ENCODE results near the gene PNO1.
A peak's percentile ranks its signal among the peaks of the same experiment; 100 is the strongest.
"Not testable (repeated sequence)": the region's sequence is repeated elsewhere in the genome, so short reads cannot be mapped to it uniquely, and the experiment has no call there.

The PNO1 gene

GRCh38 chr2:68157402-68158133 is at the start of gene PNO1:
TSS of gene PNO1 (plus strand) at chr2:68157888. CDS start at chr2:68157935, 47 bp downstream.
- peak within 1 kb of the TSS; percentile 99 to 100 for H3K4me3 Mint-ChIP-seq
- H3K4me1 Mint-ChIP-seq, result peaks cover 60% of the 10 kb centered on the region
- H3K27ac Mint-ChIP-seq, result peak within 1 kb of the TSS; percentile 100
- ATAC-seq, result peak; percentile 96
- peak; percentile 96 for DNase-seq
- no peaks in the 10 kb centered on the region for H3K9me3 Mint-ChIP-seq
- no peaks in the 10 kb centered on the region for H3K27me3 Mint-ChIP-seq

GRCh38 chr2:68108120-68108519 is 49.6 kb upstream of the PNO1 start:
- Mint-ChIP-seq H3K4me1 (no peaks in the 10 kb centered on the region), H3K9me3 (peaks cover 13 to 15% of the 10 kb centered on the region in 2 donors), H3K27ac (no peak overlapping the region), H3K4me3 (no peak overlapping the region), H3K27me3 (no peaks in the 10 kb centered on the region)
- no peak for DNase-seq
- ATAC-seq, result no peak

- no peak for ATAC-seq
- no peak for DNase-seq
- H3K27me3 Mint-ChIP-seq, result no peaks in the 10 kb centered on the region
- peaks cover 13 to 15% of the 10 kb centered on the region in 2 donors for H3K9me3 Mint-ChIP-seq
- no peak overlapping the region for H3K27ac Mint-ChIP-seq
- no peaks in the 10 kb centered on the region for H3K4me1 Mint-ChIP-seq
- H3K4me3 Mint-ChIP-seq, result no peak overlapping the region
These were observed 47.6 kb upstream of the PNO1 start for GRCh38 chr2:68110102-68110501.

DNA sequence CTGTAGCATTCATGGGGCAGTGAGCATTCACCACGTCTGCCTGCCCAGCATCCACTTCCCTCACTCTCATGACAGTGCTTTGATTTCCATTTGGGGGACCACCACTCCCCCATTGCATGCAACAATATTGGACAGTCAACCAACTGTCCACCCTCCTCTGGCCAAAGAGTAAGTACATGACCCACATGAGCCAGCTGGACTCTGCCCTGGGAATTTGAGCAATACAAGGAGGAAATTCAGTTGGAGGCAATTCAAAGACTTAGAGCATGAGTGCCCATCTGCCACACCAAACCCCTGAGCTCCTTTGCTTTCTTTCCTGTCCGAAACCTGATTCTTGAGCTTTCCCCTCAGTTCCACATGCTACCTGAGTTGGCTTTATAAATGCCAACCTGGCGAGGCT is 41.7 kb upstream of the PNO1 start:
- Mint-ChIP-seq H3K27ac (no peak overlapping the region), H3K4me1 (no peaks in the 10 kb centered on the region), H3K27me3 (no peaks in the 10 kb centered on the region), H3K9me3 (no peaks in the 10 kb centered on the region), H3K4me3 (no peak overlapping the region)
- ATAC-seq (no peak), DNase-seq (no peak)

DNA sequence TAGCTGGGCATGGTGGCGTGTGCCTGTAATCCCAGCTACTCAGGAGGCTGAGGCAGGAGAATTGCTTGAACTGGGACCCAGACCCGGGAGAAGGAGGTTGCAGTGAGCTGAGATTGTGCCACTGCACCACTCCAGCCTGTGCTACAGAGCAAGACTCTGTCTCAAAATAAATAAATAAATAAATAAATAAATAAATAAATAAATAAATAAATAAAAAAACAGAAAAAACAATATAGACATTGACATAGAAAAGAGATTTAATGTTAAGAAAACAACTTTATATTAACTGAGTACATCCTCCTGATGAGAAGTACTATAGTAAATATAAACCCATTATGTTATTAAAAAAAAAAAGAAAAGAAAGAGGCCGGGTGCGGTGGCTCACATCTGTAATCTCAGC is 39.8 kb upstream of the PNO1 start:
- not testable (repeated sequence) for ATAC-seq, DNase-seq, H3K4me1 Mint-ChIP-seq, H3K27me3 Mint-ChIP-seq, H3K27ac Mint-ChIP-seq, H3K4me3 Mint-ChIP-seq, H3K9me3 Mint-ChIP-seq

DNA sequence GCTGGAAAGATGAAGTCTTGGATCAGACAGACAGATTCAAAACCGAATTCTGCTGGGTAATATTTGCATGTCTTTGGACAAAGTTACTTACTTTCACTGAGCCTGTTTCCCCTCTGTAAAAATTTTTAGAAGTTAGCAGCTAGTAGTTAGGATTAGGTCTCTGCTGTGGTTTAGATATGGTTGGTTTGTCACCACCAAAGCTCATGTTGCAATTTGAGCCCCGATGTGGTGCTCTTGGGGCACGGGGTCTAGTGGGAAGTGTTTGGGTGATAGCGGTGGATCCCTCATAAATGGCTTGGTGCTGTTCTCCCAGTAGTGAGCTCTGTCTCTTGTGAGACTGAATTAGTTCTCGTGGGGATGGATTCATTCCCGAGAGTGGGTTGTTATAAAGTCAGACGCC is 38.9 kb upstream of the PNO1 start:
- ATAC-seq (no peak), DNase-seq (no peak)
- Mint-ChIP-seq H3K27me3 (no peaks in the 10 kb centered on the region), H3K9me3 (no peaks in the 10 kb centered on the region), H3K27ac (peak overlapping the region; percentile 46 to 53), H3K4me1 (no peaks in the 10 kb centered on the region), H3K4me3 (no peak overlapping the region)

- H3K9me3 Mint-ChIP-seq, result no peaks in the 10 kb centered on the region
- no peak for ATAC-seq
- DNase-seq, result no peak
- H3K4me3 Mint-ChIP-seq, result no peak overlapping the region
- no peaks in the 10 kb centered on the region for H3K4me1 Mint-ChIP-seq
- no peak overlapping the region for H3K27ac Mint-ChIP-seq
- H3K27me3 Mint-ChIP-seq, result no peaks in the 10 kb centered on the region
These were observed 38.2 kb upstream of the PNO1 start for GRCh38 chr2:68119504-68119903.

DNA sequence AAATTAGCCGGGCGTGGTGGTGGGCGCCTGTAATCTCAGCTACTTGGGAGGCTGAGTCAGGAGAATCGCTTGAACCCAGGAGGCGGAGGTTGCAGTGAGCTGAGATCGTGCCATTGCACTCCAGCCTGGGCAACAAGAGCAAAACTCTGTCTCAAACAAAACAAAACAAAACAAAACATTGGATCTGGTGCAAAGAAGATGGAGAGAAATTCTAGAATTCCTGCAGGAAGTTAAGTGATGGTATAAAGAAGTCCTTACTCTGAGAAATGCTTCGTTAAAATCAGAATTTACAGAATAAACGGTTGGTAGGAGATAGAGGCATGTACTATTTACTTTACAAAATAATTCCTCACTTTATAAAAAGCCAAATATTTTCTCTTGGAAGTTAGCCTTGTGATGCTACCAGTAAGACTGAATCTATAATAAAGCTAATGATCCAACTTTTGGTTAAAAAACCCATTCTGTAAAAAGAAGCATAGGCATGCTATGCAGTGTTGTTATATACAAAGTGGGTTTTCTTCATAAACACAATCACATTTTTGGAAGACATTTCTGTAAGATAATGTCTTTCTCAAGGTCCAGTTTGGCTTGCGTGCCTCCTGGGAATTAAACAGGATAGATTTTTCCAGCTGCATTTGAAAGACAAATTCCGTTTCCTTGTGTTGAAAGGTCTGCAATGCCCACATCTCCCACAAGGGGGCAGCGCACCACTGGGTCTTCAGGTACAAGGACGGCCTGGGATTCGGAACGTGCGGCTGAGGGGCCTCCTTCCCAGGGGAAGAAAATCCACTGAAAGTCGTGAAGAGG is 35.6 kb upstream of the PNO1 start:
- Mint-ChIP-seq H3K9me3 (no peaks in the 10 kb centered on the region), H3K4me1 (no peaks in the 10 kb centered on the region), H3K4me3 (no peak overlapping the region), H3K27me3 (no peaks in the 10 kb centered on the region), H3K27ac (no peak overlapping the region)
- no peak for ATAC-seq
- DNase-seq, result peak; percentile 50 to 57

DNA sequence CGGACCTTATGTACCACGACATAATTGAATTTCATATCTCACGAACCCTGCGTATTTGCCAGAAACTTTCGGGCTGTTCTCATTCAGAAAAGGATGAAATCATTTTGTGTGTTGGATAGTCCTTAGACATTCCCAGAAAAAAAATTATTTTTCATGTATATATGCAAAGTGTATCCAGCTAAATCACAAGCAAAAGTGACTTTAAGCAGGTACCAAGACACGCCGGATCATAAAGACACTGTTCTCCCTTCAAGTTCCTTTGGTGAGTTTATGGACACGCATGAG is 35.1 kb upstream of the PNO1 start:
- Mint-ChIP-seq H3K4me3 (no peak overlapping the region), H3K27ac (no peak overlapping the region)

GRCh38 chr2:68124321-68124720 is 33.4 kb upstream of the PNO1 start:
- H3K27ac Mint-ChIP-seq, result no peak overlapping the region
- ATAC-seq, result no peak
- H3K9me3 Mint-ChIP-seq, result no peaks in the 10 kb centered on the region
- no peak overlapping the region for H3K4me3 Mint-ChIP-seq
- no peaks in the 10 kb centered on the region for H3K4me1 Mint-ChIP-seq
- no peaks in the 10 kb centered on the region for H3K27me3 Mint-ChIP-seq
- DNase-seq, result no peak

More for the DNA sequence above, 35.1 kb upstream of the PNO1 start:
- ATAC-seq, result no peak
- Mint-ChIP-seq H3K27me3 (no peaks in the 10 kb centered on the region), H3K9me3 (no peaks in the 10 kb centered on the region), H3K4me1 (no peaks in the 10 kb centered on the region)
- no peak for DNase-seq

DNA sequence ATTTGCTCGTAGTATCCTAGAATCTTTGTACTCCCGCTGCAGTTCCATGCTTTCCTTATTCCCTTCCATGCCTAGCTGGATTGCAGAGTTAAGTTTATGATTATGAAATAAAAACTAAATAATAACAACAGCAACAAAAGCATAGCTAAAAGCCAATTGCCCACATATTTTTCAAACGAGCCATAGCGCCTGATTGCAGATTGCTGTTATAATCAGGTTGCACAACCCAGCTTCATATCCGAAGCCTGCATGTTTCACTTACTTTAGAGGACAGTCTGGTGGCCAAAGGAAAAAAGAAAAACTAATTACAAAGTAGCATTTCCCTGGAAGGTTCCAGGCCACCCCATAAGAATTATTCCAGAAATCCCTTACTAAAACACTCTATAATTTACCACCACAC is 31.9 kb upstream of the PNO1 start:
- ATAC-seq (no peak), DNase-seq (no peak)
- Mint-ChIP-seq H3K4me1 (no peaks in the 10 kb centered on the region), H3K27ac (no peak overlapping the region), H3K9me3 (no peaks in the 10 kb centered on the region), H3K4me3 (no peak overlapping the region), H3K27me3 (no peaks in the 10 kb centered on the region)

GRCh38 chr2:68126561-68126960 is 31.1 kb upstream of the PNO1 start:
- Mint-ChIP-seq H3K4me1 (no peaks in the 10 kb centered on the region), H3K27me3 (no peaks in the 10 kb centered on the region)

GRCh38 chr2:68127358-68128242 is 30.1 kb upstream of the PNO1 start:
- no peak overlapping the region for H3K4me3 Mint-ChIP-seq
- no peak overlapping the region for H3K27ac Mint-ChIP-seq
- no peak for DNase-seq
- no peaks in the 10 kb centered on the region for H3K4me1 Mint-ChIP-seq
- ATAC-seq, result no peak
- H3K9me3 Mint-ChIP-seq, result no peaks in the 10 kb centered on the region
- no peaks in the 10 kb centered on the region for H3K27me3 Mint-ChIP-seq

More at GRCh38 chr2:68126561-68126960, 31.1 kb upstream of the PNO1 start:
- ATAC-seq (no peak), DNase-seq (no peak)
- Mint-ChIP-seq H3K4me3 (no peak overlapping the region), H3K27ac (no peak overlapping the region), H3K9me3 (no peaks in the 10 kb centered on the region)

DNA sequence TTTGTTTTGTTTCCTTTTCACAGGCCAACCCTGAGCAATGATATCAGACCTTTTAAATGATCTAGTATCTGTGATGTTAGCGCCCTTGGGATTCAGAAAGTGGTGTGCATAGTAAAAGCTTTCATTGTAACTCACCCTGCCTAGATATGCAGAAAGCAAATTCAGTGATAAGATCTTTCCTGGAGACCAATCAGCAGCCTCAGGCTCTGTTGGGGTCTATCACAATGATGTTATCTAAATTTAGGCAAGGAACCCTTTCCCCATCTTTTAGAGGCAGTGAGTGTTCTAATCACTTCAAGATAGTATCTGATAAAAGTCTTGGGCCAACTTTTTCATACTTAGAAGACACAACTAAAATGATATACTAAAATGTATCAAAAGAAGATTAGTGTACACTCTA is 23.6 kb upstream of the PNO1 start:
- Mint-ChIP-seq H3K27ac (no peak overlapping the region), H3K4me3 (no peak overlapping the region), H3K9me3 (no peaks in the 10 kb centered on the region), H3K27me3 (no peaks in the 10 kb centered on the region), H3K4me1 (no peaks in the 10 kb centered on the region)
- ATAC-seq (no peak), DNase-seq (no peak)

GRCh38 chr2:68134554-68134953 is 23.1 kb upstream of the PNO1 start:
- H3K4me3 Mint-ChIP-seq, result no peak overlapping the region
- H3K27me3 Mint-ChIP-seq, result no peaks in the 10 kb centered on the region
- no peaks in the 10 kb centered on the region for H3K9me3 Mint-ChIP-seq
- H3K4me1 Mint-ChIP-seq, result no peaks in the 10 kb centered on the region
- H3K27ac Mint-ChIP-seq, result no peak overlapping the region
- no peak for DNase-seq
- no peak for ATAC-seq
